ENCODE measurements around the gene TMEM222.

TMEM222 gene

GRCh38 chr1:27360159-27361043, 38.4 kb downstream of the TMEM222 start:
- peak in 1 of 2 experiments; percentile 35 for DNase-seq

GRCh38 chr1:27361044-27361402, 39.1 kb downstream of the TMEM222 start:
- no peak for DNase-seq

- no peak for DNase-seq
These were observed 39.6 kb downstream of the TMEM222 start for GRCh38 chr1:27361553-27361952.

- DNase-seq: no peak
These were observed 42.1 kb downstream of the TMEM222 start for GRCh38 chr1:27363766-27364695.

GRCh38 chr1:27364696-27365371, 42.9 kb downstream of the TMEM222 start:
- no peak for DNase-seq

- DNase-seq: peak; percentile 71 to 76
These were observed 43.6 kb downstream of the TMEM222 start for GRCh38 chr1:27365372-27366112.

- DNase-seq: peak; percentile 56 to 61
These were observed 44.1 kb downstream of the TMEM222 start for GRCh38 chr1:27366113-27366410.

- DNase-seq: no peak
These were observed 44.6 kb downstream of the TMEM222 start, which contains the start of gene MAP3K6 for GRCh38 chr1:27366411-27367159. Gene MAP3K6, minus strand, starts transcription at chr1:27366961. Its CDS starts 364 bp downstream, at chr1:27366597.

- DNase-seq: no peak
These were observed 45.2 kb downstream of the TMEM222 start for GRCh38 chr1:27367160-27367650.

GRCh38 chr1:27368869-27369582, 47.1 kb downstream of the TMEM222 start:
- no peak for DNase-seq

- no peak for DNase-seq
These were observed 50.3 kb downstream of the TMEM222 start for GRCh38 chr1:27372022-27372807.

GRCh38 chr1:27372808-27373690, 51.1 kb downstream of the TMEM222 start:
- DNase-seq: no peak

- DNase-seq: no peak
These were observed 52.6 kb downstream of the TMEM222 start, which contains the start of gene FCN3 for GRCh38 chr1:27374362-27375086. Gene FCN3, minus strand, starts transcription at chr1:27374824. Its CDS starts 6 bp downstream, at chr1:27374818.

GRCh38 chr1:27377760-27378495, 56.0 kb downstream of the TMEM222 start:
- DNase-seq: no peak

GRCh38 chr1:27379564-27380122, 57.7 kb downstream of the TMEM222 start:
- no peak for DNase-seq

GRCh38 chr1:27380224-27380623, 58.3 kb downstream of the TMEM222 start:
- no peak for DNase-seq

Data from activated CD4-positive, alpha-beta T cell treated with anti-CD3 and anti-CD28 coated beads, Interleukin-2, amount 50 U/mL, for 4 hours (primary cell).